ENCODE results near the gene PTP4A2.
A peak's percentile ranks its signal among the peaks of the same experiment; 100 is the strongest.

The PTP4A2 gene

GRCh38 chr1:31959521-31960340 lies 21.6 kb upstream of the PTP4A2 start:
- DNase-seq (ENCODE audit: low read depth): no peak
- TF ChIP-seq CTCF (IDR thresholded peaks at IDR 0.05; ENCODE audit: low read depth, low read length, missing control alignments): no peak
- H3K4me3 ChIP-seq (ENCODE audit: low read depth, low read length): no peak overlapping the region

- TF ChIP-seq CTCF (IDR thresholded peaks at IDR 0.05; ENCODE audit: low read depth, low read length, missing control alignments): no peak
- peak; percentile 74 for DNase-seq (ENCODE audit: low read depth)
- H3K4me3 ChIP-seq (ENCODE audit: low read depth, low read length): no peak overlapping the region
These were observed 19.8 kb upstream of the PTP4A2 start for GRCh38 chr1:31957701-31958674.

- H3K4me3 ChIP-seq (ENCODE audit: low read depth, low read length): peak overlapping the region; percentile 13; the same call in 1 of the 2 replicates
- peak; percentile 29 for TF ChIP-seq CTCF (IDR thresholded peaks at IDR 0.05; ENCODE audit: low read depth, low read length, missing control alignments)
- peak; percentile 85 for DNase-seq (ENCODE audit: low read depth)
These were observed 18.0 kb upstream of the PTP4A2 start for GRCh38 chr1:31955917-31956736.

GRCh38 chr1:31954607-31955283 lies 16.6 kb upstream of the PTP4A2 start:
- no peak overlapping the region for H3K4me3 ChIP-seq (ENCODE audit: low read depth, low read length)
- no peak for DNase-seq (ENCODE audit: low read depth)
- TF ChIP-seq CTCF (IDR thresholded peaks at IDR 0.05; ENCODE audit: low read depth, low read length, missing control alignments): no peak

- no peak overlapping the region for H3K4me3 ChIP-seq (ENCODE audit: low read depth, low read length)
- TF ChIP-seq CTCF (IDR thresholded peaks at IDR 0.05; ENCODE audit: low read depth, low read length, missing control alignments): no peak
- DNase-seq (ENCODE audit: low read depth): no peak
These were observed 14.7 kb upstream of the PTP4A2 start for GRCh38 chr1:31952825-31953220.

- H3K4me3 ChIP-seq (ENCODE audit: low read depth, low read length): no peak overlapping the region
- no peak for TF ChIP-seq CTCF (IDR thresholded peaks at IDR 0.05; ENCODE audit: low read depth, low read length, missing control alignments)
These were observed 13.1 kb upstream of the PTP4A2 start for GRCh38 chr1:31951276-31951675.

More at GRCh38 chr1:31951276-31951675, 13.1 kb upstream of the PTP4A2 start:
- no peak for DNase-seq (ENCODE audit: low read depth)

Data from GM12864 (cell line).